HL-60 (cell line): ENCODE results near the gene TFE3.
"Not testable (repeated sequence)": the region's sequence is repeated elsewhere in the genome, so short reads cannot be mapped to it uniquely, and the experiment has no call there.

Experiments used
- DNase-seq, 2 experiments: peaks; one replicate each; pipeline ENCODE4 v3.0.0-alpha.2; 2010 to 2020; ENCODE audit warnings: low read depth in 1 of 2, low spot score in 1 of 2
- H3K27ac ChIP-seq: fragments of 250-450 bp; sonication (Bioruptor Pico); replicated peaks from 2 replicates; pipeline ENCODE4 v1.5.1; 2020; ENCODE audit warnings: mild to moderate bottlenecking, moderate library complexity
- H3K27me3 ChIP-seq: fragments of 250-450 bp; sonication (Bioruptor Pico); 2 replicates; pipeline ENCODE4 v1.5.1; 2021; ENCODE audit warnings: mild to moderate bottlenecking, moderate library complexity; ENCODE audit not compliant: insufficient read depth, poor library complexity, severe bottlenecking
- H3K4me3 ChIP-seq: replicated peaks from 2 replicates; pipeline ENCODE4 v1.5.1; 2011; ENCODE audit warnings: mild to moderate bottlenecking, control low read depth, low read length; ENCODE audit not compliant: insufficient read depth
- GABPA ChIP-seq: IDR thresholded peaks from 2 replicates; pipeline ENCODE4 v1.6.1; 2012; ENCODE audit warnings: low read depth
- POLR2AphosphoS5 ChIP-seq: IDR thresholded peaks from 2 replicates; pipeline ENCODE4 v1.6.1; 2012; ENCODE audit warnings: low read depth
- REST ChIP-seq: IDR thresholded peaks from 2 replicates; pipeline ENCODE4 v1.6.1; 2012; ENCODE audit warnings: low read depth; ENCODE audit not compliant: insufficient replicate concordance
- SPI1 ChIP-seq: IDR thresholded peaks from 2 replicates; pipeline ENCODE4 v1.6.1; 2012; ENCODE audit warnings: low read depth, mild to moderate bottlenecking, borderline replicate concordance
- TF ChIP-seq, protein P1 (sequence below): IDR thresholded peaks from one replicate; pipeline ENCODE4 v1.5.1; 2011; ENCODE audit warnings: low read length, control low read depth, inconsistent platforms; ENCODE audit not compliant: insufficient read depth

Gene TFE3

GRCh38 chrX:48989483-48989882 lies 53.7 kb downstream of the TFE3 start:
- Histone ChIP-seq H3K27ac (no peak overlapping the region), H3K4me3 (no peak overlapping the region), H3K27me3 (no peaks in the 10 kb centered on the region)
- no peak for TF ChIP-seq GABPA
- no peak for DNase-seq

GRCh38 chrX:48983896-48984295 lies 59.3 kb downstream of the TFE3 start:
- TF ChIP-seq REST (no peak), SPI1 (no peak), POLR2AphosphoS5 (no peak), GABPA (no peak)
- TF ChIP-seq, protein P1, sequence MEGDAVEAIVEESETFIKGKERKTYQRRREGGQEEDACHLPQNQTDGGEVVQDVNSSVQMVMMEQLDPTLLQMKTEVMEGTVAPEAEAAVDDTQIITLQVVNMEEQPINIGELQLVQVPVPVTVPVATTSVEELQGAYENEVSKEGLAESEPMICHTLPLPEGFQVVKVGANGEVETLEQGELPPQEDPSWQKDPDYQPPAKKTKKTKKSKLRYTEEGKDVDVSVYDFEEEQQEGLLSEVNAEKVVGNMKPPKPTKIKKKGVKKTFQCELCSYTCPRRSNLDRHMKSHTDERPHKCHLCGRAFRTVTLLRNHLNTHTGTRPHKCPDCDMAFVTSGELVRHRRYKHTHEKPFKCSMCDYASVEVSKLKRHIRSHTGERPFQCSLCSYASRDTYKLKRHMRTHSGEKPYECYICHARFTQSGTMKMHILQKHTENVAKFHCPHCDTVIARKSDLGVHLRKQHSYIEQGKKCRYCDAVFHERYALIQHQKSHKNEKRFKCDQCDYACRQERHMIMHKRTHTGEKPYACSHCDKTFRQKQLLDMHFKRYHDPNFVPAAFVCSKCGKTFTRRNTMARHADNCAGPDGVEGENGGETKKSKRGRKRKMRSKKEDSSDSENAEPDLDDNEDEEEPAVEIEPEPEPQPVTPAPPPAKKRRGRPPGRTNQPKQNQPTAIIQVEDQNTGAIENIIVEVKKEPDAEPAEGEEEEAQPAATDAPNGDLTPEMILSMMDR, result no peak
- Histone ChIP-seq H3K27me3 (no peaks in the 10 kb centered on the region), H3K27ac (no peak overlapping the region), H3K4me3 (no peak overlapping the region)
- DNase-seq, result no peak

GRCh38 chrX:48983081-48983480 lies 60.1 kb downstream of the TFE3 start:
- Histone ChIP-seq H3K27ac (no peak overlapping the region), H3K4me3 (no peak overlapping the region), H3K27me3 (no peaks in the 10 kb centered on the region)
- TF ChIP-seq SPI1 (no peak), REST (no peak), POLR2AphosphoS5 (no peak), GABPA (no peak)
- TF ChIP-seq, protein P1, result no peak
- DNase-seq, result no peak

DNA sequence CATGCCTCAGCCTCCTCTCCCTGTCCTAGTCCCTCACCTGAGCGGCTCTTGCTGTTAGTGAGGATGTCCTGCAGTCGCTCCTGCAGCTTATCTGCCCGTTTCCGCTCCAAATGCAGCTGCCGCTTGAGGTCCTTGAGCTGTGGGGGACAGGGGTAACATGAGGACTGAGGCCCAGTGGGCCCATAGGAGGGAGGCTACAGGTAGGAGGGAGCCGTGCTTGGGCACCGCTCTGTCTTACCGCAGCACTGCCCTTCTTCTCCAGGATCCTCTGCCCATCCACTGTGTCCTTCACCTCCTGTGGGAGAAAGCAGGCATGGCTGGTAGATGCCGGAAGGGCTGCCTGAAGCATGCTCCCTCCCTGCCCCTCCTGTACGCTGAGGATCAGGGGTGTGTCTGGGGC lies 62.0 kb downstream of the TFE3 start:
- Histone ChIP-seq H3K27me3 (no peaks in the 10 kb centered on the region), H3K27ac (no peak overlapping the region), H3K4me3 (no peak overlapping the region)
- TF ChIP-seq, protein P1, result no peak
- no peak for TF ChIP-seq SPI1
- no peak for TF ChIP-seq REST
- no peak for DNase-seq

DNA sequence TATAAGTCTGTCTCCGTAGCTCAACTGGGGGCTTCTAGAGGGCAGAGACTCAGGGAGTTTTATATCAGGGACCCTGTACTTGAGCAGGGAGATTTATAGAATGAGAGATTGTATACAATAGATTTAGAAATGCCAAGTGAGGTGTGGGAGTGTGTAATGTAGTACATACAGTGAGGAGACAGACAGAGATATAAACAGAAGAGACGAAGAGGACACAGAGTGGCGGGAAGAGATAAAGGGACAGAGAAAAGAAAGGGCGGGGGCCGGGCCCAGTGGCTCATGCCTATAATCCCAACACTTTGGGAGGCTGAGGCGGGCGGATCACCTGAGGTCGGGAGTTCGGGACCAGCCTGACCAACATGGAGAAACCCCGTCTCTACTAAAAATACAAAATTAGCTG lies 62.8 kb downstream of the TFE3 start:
- H3K27me3 ChIP-seq, result not testable (repeated sequence)

More for the DNA sequence above, 62.8 kb downstream of the TFE3 start:
- DNase-seq, H3K4me3 ChIP-seq, H3K27ac ChIP-seq: not testable (repeated sequence)
